Globus pallidus (tissue), 1 donor: ENCODE results near the gene STK24.
"Not testable (repeated sequence)": the region's sequence is repeated elsewhere in the genome, so short reads cannot be mapped to it uniquely, and the experiment has no call there.

ENCODE experiments used
- DNase-seq: peaks from one replicate; pipeline ENCODE4 v3.0.0-alpha.2; 2015; ENCODE audit warnings: low spot score

The STK24 gene

GRCh38 chr13:98576963-98577835 is at the start of gene STK24:
Gene STK24, minus strand, starts transcription at chr13:98577107. Its CDS starts 321 bp downstream, at chr13:98576786.
- peak; percentile 65 for DNase-seq

GRCh38 chr13:98626298-98626935 is 49.5 kb upstream of the STK24 start:
- DNase-seq, result no peak

GRCh38 chr13:98624589-98624988 is 47.7 kb upstream of the STK24 start:
- DNase-seq, result not testable (repeated sequence)

- DNase-seq, result no peak
These were observed 46.0 kb upstream of the STK24 start for GRCh38 chr13:98622931-98623331.

GRCh38 chr13:98619556-98619955 is 42.6 kb upstream of the STK24 start:
- DNase-seq, result no peak

DNA sequence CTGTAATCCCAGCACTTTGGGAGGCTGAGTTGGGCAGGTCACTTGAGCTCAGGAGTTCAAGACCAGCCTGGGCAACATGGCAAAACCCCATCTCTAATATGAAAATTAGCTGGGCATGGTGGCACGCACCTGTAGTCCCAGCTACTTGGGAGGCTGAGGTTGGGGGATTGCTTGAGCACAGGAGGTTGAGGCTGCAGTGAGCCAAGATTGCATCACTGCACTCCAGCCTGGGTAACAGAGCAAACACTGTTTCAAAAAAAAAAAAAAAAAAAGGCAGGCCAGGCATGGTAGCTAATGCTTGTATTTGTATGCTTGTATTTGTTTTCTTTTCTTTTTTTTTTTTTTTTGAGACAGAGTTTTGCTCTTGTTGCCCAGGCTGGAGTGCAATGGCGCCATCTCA is 38.7 kb upstream of the STK24 start:
- not testable (repeated sequence) for DNase-seq

DNA sequence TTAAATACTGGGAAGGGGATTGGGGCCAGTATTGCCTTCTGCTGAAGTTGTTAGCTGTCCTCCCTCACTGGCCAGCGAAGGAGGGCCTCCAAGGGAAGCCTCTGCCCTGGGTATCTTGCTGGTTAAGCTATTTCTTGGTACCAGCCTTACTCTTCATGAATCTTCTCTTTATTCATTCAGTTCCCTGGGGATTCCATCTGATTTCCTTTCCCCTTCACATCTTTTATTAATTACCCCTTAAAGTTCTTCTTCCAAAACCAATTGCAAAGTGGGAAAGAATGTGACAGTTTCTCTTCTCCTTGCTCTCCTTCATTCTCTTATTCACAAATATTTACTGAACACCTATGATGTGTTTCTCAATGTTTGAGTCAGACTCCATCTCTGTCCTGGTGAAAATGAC is 36.7 kb upstream of the STK24 start:
- no peak for DNase-seq

- DNase-seq, result no peak
These were observed 32.8 kb upstream of the STK24 start for GRCh38 chr13:98609756-98610155.

DNA sequence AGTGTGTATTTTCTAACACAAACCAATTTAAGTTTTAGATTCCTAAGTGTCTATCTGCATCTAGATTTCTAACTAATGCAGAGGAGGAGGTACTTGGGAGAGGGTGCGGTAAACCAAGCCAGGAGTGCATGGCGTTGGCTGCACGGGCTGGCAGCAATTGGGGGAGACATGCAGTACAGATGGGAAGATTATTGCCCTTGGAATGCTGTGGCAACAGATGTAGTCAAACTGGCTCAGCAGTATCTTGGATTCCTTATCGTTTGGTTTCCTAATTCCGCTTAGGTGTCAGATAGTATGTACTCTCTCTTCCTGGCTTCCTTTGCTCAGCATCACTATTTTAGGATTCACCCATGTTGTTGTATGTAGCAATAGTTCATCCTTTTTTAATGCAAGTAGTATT is 29.4 kb upstream of the STK24 start:
- DNase-seq, result no peak

GRCh38 chr13:98599502-98600328 is 22.8 kb upstream of the STK24 start:
- no peak for DNase-seq

- DNase-seq, result no peak
These were observed 21.1 kb upstream of the STK24 start for GRCh38 chr13:98598043-98598442.

DNA sequence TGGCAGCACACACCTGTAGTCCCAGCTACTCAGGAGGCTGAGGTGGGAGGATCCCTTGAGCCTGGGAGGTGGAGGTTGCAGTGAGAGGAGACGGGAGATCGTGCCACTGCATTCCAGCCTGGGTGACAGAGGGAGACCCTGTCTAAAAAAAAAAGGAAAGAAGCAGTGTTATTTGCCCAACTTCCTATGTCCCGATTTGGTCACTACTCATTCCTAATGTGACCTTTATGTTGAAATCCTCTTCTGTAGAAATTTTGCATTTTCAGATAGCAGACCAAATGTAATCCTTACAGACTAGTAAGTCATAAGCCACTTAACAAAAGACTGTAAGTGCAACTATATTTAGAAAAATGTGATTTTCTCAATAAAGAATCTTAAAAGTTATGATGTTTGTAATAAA is 18.2 kb upstream of the STK24 start:
- DNase-seq, result no peak

- DNase-seq, result no peak
These were observed 15.4 kb upstream of the STK24 start for GRCh38 chr13:98592362-98592732.

- DNase-seq, result no peak
These were observed 14.9 kb upstream of the STK24 start for GRCh38 chr13:98591721-98592361.

DNA sequence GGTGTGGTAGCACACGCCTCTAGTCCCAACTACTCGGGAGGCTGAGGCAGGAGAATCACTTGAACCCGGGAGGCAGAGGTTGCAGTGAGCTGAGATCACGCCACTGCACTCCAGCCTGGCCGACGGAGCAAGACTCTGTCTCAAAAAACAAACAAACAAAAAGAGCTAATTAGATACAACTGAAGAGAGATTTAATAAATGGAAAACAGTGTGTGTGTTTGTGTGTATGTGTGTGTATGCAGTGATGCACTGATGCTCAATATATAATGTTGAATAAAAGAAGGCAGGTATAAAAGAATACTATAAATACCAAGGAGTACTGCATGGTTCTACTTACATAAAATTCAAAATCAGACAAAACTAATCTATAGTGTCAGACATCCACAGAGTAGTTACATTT is 13.6 kb upstream of the STK24 start:
- DNase-seq, result not testable (repeated sequence)

- DNase-seq, result not testable (repeated sequence)
These were observed 12.6 kb upstream of the STK24 start for GRCh38 chr13:98589516-98589915.

DNA sequence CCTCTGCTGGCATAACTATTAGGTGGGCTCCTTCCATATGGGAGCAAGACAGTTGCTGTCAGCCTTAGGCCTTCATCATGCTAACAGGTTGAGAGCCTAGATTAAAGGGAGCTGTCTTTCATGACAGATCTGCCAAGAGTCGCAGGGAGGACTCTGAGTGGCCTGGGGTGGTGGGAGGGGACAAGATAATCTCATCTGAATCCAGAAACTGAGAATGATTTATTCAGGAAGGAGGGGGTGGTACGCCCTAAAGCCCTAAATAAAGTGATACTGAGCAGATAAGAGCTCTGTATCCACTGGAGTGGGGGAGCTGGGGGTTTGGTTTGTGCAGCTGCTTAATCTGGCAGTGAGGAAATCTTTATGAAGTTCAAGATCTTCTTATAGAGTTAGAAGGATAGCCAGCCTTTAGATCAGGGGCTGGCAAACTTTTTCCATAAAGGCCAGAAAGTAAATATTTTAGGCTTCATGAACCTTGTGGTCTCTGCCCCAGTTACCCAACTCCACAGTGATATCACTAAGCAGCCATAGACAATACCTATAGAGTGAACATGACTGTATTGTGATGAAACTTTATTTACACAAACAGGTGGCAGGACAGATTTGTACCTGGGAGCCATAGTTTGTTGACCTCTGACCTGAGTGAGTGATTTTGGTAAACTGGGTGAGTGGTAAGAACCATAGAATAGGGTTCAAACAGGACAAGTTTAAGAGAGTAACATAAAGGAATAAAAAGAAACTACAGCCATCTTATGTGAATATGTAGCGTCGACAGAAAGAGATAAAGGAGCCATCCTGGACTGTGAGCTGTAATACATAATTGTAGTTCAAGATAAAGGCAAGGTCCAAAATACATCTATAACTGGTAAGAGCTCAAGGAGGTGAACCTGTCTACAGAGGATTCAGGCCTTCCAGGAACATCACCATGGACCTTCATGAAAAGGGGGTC is 9.8 kb upstream of the STK24 start:
- no peak for DNase-seq

DNA sequence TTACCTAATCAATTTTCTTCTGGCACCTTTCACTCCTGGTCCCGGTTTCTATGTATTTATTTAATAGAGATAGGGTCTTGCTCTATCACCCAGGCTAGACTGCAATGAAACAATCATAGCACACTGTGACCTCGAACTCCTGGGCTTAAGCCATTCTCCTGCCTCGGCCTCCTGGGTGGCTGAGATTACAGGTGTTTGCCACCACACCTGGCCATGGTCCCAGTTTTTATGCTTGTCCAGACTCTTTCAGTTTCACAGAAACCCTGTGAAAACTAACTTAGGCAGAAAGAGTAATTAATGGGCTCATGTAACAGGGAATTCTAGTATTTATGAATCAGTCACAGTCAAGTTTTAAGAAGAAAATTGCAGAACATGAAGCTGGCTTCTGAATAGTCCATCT is 9.0 kb upstream of the STK24 start:
- DNase-seq, result no peak

GRCh38 chr13:98585398-98585754 is 8.5 kb upstream of the STK24 start:
- DNase-seq, result no peak

- DNase-seq, result no peak
These were observed 7.9 kb upstream of the STK24 start for GRCh38 chr13:98584668-98585397.
